GM12892 (cell line): ENCODE data around the gene QRICH2.
"Not testable (repeated sequence)": the region's sequence is repeated elsewhere in the genome, so short reads cannot be mapped to it uniquely, and the experiment has no call there.

Experiments used
- DNase-seq: peaks from one replicate; pipeline ENCODE4 v3.0.0; 2011; ENCODE audit not compliant: insufficient read length
- FAIRE-seq: peaks from 2 replicates; lab custom pipeline; 2011; peaks lifted over from hg19 to GRCh38; lab: Jason Lieb, UNC
- POLR2A ChIP-seq: IDR thresholded peaks from 2 replicates; pipeline ENCODE4 v1.6.1; 2011; ENCODE audit warnings: low read depth, low read length, control low read depth
- POLR2AphosphoS5 ChIP-seq: IDR thresholded peaks from 2 replicates; pipeline ENCODE4 v1.6.1; 2011; ENCODE audit warnings: low read depth, low read length, control low read depth
- TAF1 ChIP-seq: IDR thresholded peaks from 2 replicates; pipeline ENCODE4 v1.6.1; 2011; ENCODE audit warnings: low read depth, mild to moderate bottlenecking, control low read depth, low read length, borderline replicate concordance

QRICH2 gene

GRCh38 chr17:76314392-76315227 lies 6.5 kb upstream of the QRICH2 start:
- DNase-seq (no peak), FAIRE-seq (no peak)
- TF ChIP-seq POLR2A = no peak
- TF ChIP-seq POLR2AphosphoS5 = no peak
- no peak for TF ChIP-seq TAF1

GRCh38 chr17:76312735-76313134 lies 4.7 kb upstream of the QRICH2 start:
- FAIRE-seq (no peak), DNase-seq (no peak)
- TF ChIP-seq POLR2A (no peak), POLR2AphosphoS5 (no peak), TAF1 (no peak)

DNA sequence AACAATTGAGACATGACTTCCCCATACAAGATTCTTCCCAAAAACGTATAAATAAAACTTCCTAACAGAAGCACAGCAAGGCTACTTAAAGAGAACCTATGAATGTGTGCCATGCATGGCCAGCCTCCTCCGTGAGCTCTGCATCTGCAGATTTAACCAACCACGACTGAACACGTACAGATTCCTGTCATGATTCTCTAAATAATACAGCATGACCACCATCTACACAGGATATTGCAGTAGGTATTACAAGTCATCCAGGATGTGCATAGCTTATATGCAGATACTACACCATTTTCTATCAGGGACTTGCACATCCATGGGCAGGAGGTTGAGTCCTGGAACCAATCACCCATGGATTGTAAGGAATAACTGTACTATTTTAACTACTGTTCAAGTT lies 1.4 kb upstream of the QRICH2 start:
- DNase-seq (no peak), FAIRE-seq (no peak)
- no peak for TF ChIP-seq POLR2A

- TF ChIP-seq TAF1 = no peak
- no peak for TF ChIP-seq POLR2A
- DNase-seq = no peak
- no peak for FAIRE-seq
Measured at GRCh38 chr17:76307299-76307965, 644 bp downstream of the QRICH2 start.

DNA sequence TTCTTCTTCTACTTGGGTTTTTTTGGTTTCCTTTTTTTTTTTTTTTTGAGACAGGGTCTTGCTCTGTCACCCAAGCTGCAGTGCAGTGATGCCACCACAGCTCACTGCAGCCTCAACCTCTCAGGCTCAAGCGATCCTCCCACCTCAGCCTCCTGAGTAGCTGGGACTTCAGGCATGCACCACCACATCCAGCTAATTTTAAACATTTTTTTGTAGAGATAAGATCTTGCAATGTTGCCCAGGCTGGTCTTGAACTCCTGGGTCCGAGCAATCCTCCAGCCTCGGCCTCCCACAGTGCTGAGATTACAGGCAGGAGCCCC lies 3.0 kb downstream of the QRICH2 start:
- not testable (repeated sequence) for DNase-seq, FAIRE-seq

DNA sequence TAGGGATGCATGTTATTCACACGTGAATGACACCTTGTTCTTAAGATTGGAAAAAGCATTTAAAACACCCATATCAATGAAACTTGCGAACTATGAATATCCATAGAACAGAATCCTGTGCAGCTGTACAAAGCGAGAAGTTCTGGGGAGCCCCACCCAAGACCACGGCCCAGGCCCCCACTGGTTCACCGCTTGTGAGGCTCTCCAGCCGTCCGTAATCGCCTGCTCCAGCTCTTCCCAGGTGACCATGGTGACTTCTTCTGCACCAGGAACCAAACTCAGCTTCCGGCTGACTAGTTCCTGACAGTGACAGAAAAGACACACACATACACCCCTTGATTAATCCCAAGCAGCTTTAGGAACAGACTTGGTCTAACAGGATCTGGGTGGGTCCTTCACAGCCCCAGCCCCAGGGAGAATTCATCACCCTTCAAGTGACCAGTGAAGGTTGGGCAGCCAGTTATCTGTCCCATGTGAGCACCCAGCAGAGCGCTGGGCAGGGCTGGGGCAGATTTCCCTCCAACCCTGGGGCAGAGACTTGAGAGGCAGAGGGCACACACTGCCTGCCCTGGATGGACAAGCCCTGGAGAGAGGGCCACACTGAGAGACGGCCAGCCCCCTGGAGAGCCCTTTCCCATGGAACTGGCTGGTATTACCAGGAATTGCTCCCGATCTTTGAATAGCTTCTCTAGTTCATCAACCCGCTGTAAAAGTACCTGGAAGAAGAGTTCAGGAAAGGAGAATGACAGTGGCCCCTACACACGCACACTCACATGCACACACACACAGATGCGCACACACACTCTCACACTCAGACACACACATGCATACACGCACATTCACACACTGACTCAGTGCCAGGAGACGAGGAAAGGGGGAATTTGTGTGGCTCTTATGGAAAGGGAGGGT lies 3.6 kb downstream of the QRICH2 start:
- TF ChIP-seq POLR2AphosphoS5 = no peak
- no peak for FAIRE-seq
- DNase-seq = no peak

DNA sequence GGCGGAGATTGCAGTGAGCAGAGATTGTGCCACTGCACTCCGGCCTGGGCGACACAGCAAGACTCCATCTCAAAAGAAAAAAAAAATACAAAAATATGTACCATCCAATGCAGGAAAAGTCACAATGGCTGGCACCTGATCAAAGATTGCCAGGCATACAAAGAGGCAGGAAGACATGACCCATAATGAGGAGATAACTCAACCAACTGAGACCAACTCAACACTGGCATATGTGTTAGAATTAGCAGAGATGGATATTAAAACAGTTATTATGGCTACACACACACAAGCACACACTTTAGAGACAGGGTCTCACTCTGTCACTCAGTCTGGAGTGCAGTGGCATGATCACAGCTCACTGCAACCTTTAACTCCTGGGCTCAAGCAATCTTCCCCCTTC lies 10.6 kb downstream of the QRICH2 start:
- FAIRE-seq = no peak
- DNase-seq = no peak
- no peak for TF ChIP-seq POLR2AphosphoS5
- no peak for TF ChIP-seq POLR2A
- no peak for TF ChIP-seq TAF1

- no peak for DNase-seq
- TF ChIP-seq TAF1 (no peak), POLR2AphosphoS5 (no peak), POLR2A (no peak)
- FAIRE-seq = no peak
Measured at GRCh38 chr17:76296889-76297288, 11.2 kb downstream of the QRICH2 start.

DNA sequence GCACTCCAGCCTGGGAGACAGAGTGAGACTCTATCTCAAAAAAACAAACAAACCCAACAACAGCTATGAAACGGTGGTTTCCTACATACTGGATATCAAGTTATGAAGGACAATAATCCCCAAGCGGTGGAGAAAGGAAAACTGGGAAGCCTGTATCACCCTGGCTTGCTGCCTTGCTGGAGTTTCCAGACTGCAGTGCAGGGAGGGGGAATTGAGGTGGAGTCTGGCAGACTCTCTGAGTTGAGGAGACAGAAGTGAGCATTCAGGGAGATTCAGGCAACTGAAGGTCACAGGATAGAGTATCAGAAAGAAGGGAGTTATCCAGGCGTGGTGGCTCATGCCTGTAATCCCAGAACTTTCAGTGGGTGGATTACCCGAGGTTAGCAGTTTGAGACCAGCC lies 11.9 kb downstream of the QRICH2 start:
- TF ChIP-seq POLR2AphosphoS5 (no peak), TAF1 (no peak), POLR2A (no peak)
- DNase-seq = no peak
- no peak for FAIRE-seq

- TF ChIP-seq POLR2A (no peak), POLR2AphosphoS5 (no peak), TAF1 (no peak)
- DNase-seq = no peak
- no peak for FAIRE-seq
Measured at GRCh38 chr17:76293106-76293505, 15.0 kb downstream of the QRICH2 start.

- DNase-seq = no peak
- FAIRE-seq = no peak
- TF ChIP-seq POLR2AphosphoS5 (no peak), TAF1 (no peak), POLR2A (no peak)
Measured at GRCh38 chr17:76292567-76292966, 15.5 kb downstream of the QRICH2 start.

GRCh38 chr17:76281573-76282371 lies 26.3 kb downstream of the QRICH2 start:
- no peak for TF ChIP-seq POLR2A
- no peak for TF ChIP-seq TAF1
- no peak for TF ChIP-seq POLR2AphosphoS5
- FAIRE-seq = no peak
- DNase-seq = no peak
